PC-9 (cell line): Measurements from ENCODE around the gene SLC35F3. TPM values are rescaled to one million over a fixed set of nuclear protein-coding genes. Genes with fewer than 3 reads are reported as not detected.

Experiments used
- BruUV-seq: library from RNA; stranded (reverse); fragments of 400-500 nt; replicated peaks from 2 replicates; lab custom pipeline; 2021; lab: Mats Ljungman, UMichigan
- CTCF ChIA-PET: fragments of 300-600 bp; sonication (Branson Sonifier 250); formaldehyde crosslinking; loops from one replicate; lab custom pipeline; 2022; ENCODE audit warnings: antibody characterized with exemption; lab: Charles Lee
- POLR2A ChIA-PET: fragments of 300-600 bp; sonication (Branson Sonifier 250); formaldehyde crosslinking; loops from one replicate; lab custom pipeline; 2022; ENCODE audit warnings: antibody characterized with exemption; ENCODE audit not compliant: unreplicated experiment; lab: Charles Lee
- DNase-seq, 2 experiments: peaks; one replicate each; pipeline versions ENCODE4 v3.0.0 to v3.0.0-alpha.2; 2015 to 2022; ENCODE audit warnings: mixed read lengths in 1 of 2
- H2AFZ ChIP-seq: fragments of 200-600 bp; sonication (generic); 2 replicates; pipeline ENCODE4 v1.8.1; 2017; ENCODE audit warnings: antibody characterized with exemption
- H3F3A ChIP-seq: fragments of 200-600 bp; sonication (generic); 2 replicates; pipeline ENCODE4 v1.8.1; 2017; ENCODE audit warnings: antibody characterized with exemption, mild to moderate bottlenecking, low read depth; ENCODE audit not compliant: insufficient read depth
- H3K27ac ChIP-seq: fragments of 200-600 bp; sonication (generic); 2 replicates; pipeline ENCODE4 v1.6.1; 2016; ENCODE audit warnings: mixed run types
- H3K27me3 ChIP-seq: fragments of 200-600 bp; sonication (generic); 2 replicates; pipeline ENCODE4 v1.6.1; 2016; ENCODE audit warnings: low read depth, mixed run types; ENCODE audit not compliant: insufficient read depth
- H3K36me3 ChIP-seq: fragments of 200-600 bp; sonication (generic); 2 replicates; pipeline ENCODE4 v1.6.1; 2016; ENCODE audit warnings: low read depth, mixed run types
- H3K4me1 ChIP-seq: fragments of 200-600 bp; sonication (generic); replicated peaks from 2 replicates; pipeline ENCODE4 v1.6.1; 2016; ENCODE audit warnings: mixed run types; ENCODE audit not compliant: insufficient read depth
- H3K4me2 ChIP-seq: fragments of 200-600 bp; sonication (generic); 2 replicates; pipeline ENCODE4 v1.6.1; 2017; ENCODE audit warnings: mixed run types
- H3K4me3 ChIP-seq: fragments of 200-600 bp; sonication (generic); 2 replicates; pipeline ENCODE4 v1.6.1; 2016; ENCODE audit warnings: mixed run types
- H3K79me2 ChIP-seq: fragments of 200-600 bp; sonication (generic); 2 replicates; pipeline ENCODE4 v1.6.1; 2017; ENCODE audit warnings: low read depth, mixed run types
- H3K9me2 ChIP-seq: fragments of 200-600 bp; sonication (generic); 2 replicates; pipeline ENCODE4 v1.8.1; 2017; ENCODE audit warnings: mild to moderate bottlenecking; ENCODE audit not compliant: insufficient read depth
- H3K9me3 ChIP-seq: fragments of 200-600 bp; sonication (generic); 2 replicates; pipeline ENCODE4 v1.8.1; 2016; ENCODE audit warnings: low read depth; ENCODE audit not compliant: insufficient read depth
- H4K20me1 ChIP-seq: fragments of 200-600 bp; sonication (generic); 2 replicates; pipeline ENCODE4 v1.8.1; 2017; ENCODE audit not compliant: insufficient read depth
- CTCF ChIP-seq: fragments of 200-600 bp; sonication (generic); conservative IDR thresholded peaks from 2 replicates; pipeline ENCODE4 v1.6.1; 2017; ENCODE audit warnings: mixed run types, antibody characterized with exemption, mild to moderate bottlenecking, moderate library complexity
- EZH2 ChIP-seq: fragments of 200-600 bp; sonication (generic); IDR thresholded peaks from 2 replicates; pipeline ENCODE4 v1.8.0; 2017; ENCODE audit warnings: antibody characterized with exemption, low read depth
- intact Hi-C: fragments of 100-400 bp; cut with micrococcal nuclease; formaldehyde crosslinking; loops from one replicate; pipeline ENCODE4 v1.10.0; 2022; ENCODE audit not compliant: unreplicated experiment
- total RNA-seq: library from RNA; stranded (reverse); gene quantifications from 2 replicates; pipeline ENCODE4 v1.2.3, GENCODE V29; 2021

SLC35F3 gene
- total RNA-seq, 1 experiment from 2014 or later: 6.1 TPM

GRCh38 chr1:234271243-234271606 is 366.7 kb downstream of the SLC35F3 start:
- H4K20me1 ChIP-seq: no peaks in the 10 kb centered on the region
- no peaks in the 10 kb centered on the region for H3K9me3 ChIP-seq
- H3K9me2 ChIP-seq: no peaks in the 10 kb centered on the region
- H3K27ac ChIP-seq: no peak overlapping the region
- TF ChIP-seq CTCF: no peak
- no TSS peak for BruUV-seq
- H3K4me2 ChIP-seq: no peak overlapping the region
- ChIA-PET POLR2A (no interaction called here), CTCF (no interaction called here)
- H3K4me1 ChIP-seq: no peaks in the 10 kb centered on the region
- H3K4me3 ChIP-seq: no peak overlapping the region
- H3K27me3 ChIP-seq: no peaks in the 10 kb centered on the region
- H3K36me3 ChIP-seq: no peaks in the 10 kb centered on the region
- intact Hi-C loops: no loop called here
- no peaks in the 10 kb centered on the region for H3F3A ChIP-seq
- DNase-seq: no peak
- H3K79me2 ChIP-seq: no peaks in the 10 kb centered on the region
- H2AFZ ChIP-seq: no peak overlapping the region

- Histone ChIP-seq H2AFZ (no peak overlapping the region), H3K27me3 (no peaks in the 10 kb centered on the region), H3K4me1 (no peaks in the 10 kb centered on the region), H3K27ac (no peak overlapping the region), H3K36me3 (no peaks in the 10 kb centered on the region), H3K9me3 (no peaks in the 10 kb centered on the region), H3K4me3 (no peak overlapping the region), H3K9me2 (no peaks in the 10 kb centered on the region), H3F3A (no peaks in the 10 kb centered on the region), H3K79me2 (no peaks in the 10 kb centered on the region), H4K20me1 (no peaks in the 10 kb centered on the region), H3K4me2 (no peak overlapping the region)
- intact Hi-C loops: no loop called here
- POLR2A ChIA-PET: no interaction called here
- TF ChIP-seq CTCF (no peak), EZH2 (no peak)
- no TSS peak for BruUV-seq
- no peak for DNase-seq
- CTCF ChIA-PET: no interaction called here
These were observed 368.3 kb downstream of the SLC35F3 start for GRCh38 chr1:234272656-234273312.

GRCh38 chr1:234273981-234274380 is 369.5 kb downstream of the SLC35F3 start:
- no TSS peak for BruUV-seq
- no peak for DNase-seq
- Histone ChIP-seq H3K79me2 (no peaks in the 10 kb centered on the region), H3K27ac (no peak overlapping the region), H3K9me2 (no peaks in the 10 kb centered on the region), H2AFZ (no peak overlapping the region), H3K4me2 (no peak overlapping the region), H3K27me3 (no peaks in the 10 kb centered on the region), H3F3A (no peaks in the 10 kb centered on the region), H4K20me1 (no peaks in the 10 kb centered on the region), H3K36me3 (no peaks in the 10 kb centered on the region), H3K9me3 (no peaks in the 10 kb centered on the region), H3K4me3 (no peak overlapping the region), H3K4me1 (no peaks in the 10 kb centered on the region)
- intact Hi-C loops: no loop called here
- ChIA-PET CTCF (no interaction called here), POLR2A (no interaction called here)
- no peak for TF ChIP-seq CTCF
- TF ChIP-seq EZH2: no peak
